ACC112 (cell line): ENCODE data around the gene TSHZ1.

ENCODE experiments used
- H2AFZ ChIP-seq: fragments of 200-600 bp; sonication (generic); one replicate; pipeline ENCODE4 v1.6.0; 2017; ENCODE audit warnings: antibody characterized with exemption, low read length; ENCODE audit not compliant: unreplicated experiment
- H3K27ac ChIP-seq: fragments of 200-600 bp; sonication (generic); 2 replicates; pipeline ENCODE4 v1.5.1; 2014; ENCODE audit warnings: low read depth, mild to moderate bottlenecking, antibody characterized with exemption, low read length, moderate library complexity
- H3K27me3 ChIP-seq: fragments of 200-600 bp; sonication (generic); 2 replicates; pipeline ENCODE4 v1.6.1; 2014; ENCODE audit warnings: mild to moderate bottlenecking, antibody characterized with exemption, low read length, moderate library complexity, mixed read lengths; ENCODE audit not compliant: insufficient read depth
- H3K36me3 ChIP-seq: fragments of 200-600 bp; sonication (generic); 2 replicates; pipeline ENCODE4 v1.6.1; 2016; ENCODE audit warnings: mild to moderate bottlenecking, antibody characterized with exemption, low read length, moderate library complexity, mixed read lengths; ENCODE audit not compliant: insufficient read depth
- H3K4me1 ChIP-seq: fragments of 200-600 bp; sonication (generic); one replicate; pipeline ENCODE4 v1.6.1; 2016; ENCODE audit warnings: low read length, mixed read lengths; ENCODE audit not compliant: insufficient read depth, unreplicated experiment, control insufficient read depth
- H3K4me3 ChIP-seq: fragments of 200-600 bp; sonication (generic); 2 replicates; pipeline ENCODE4 v1.5.1; 2014; ENCODE audit warnings: mild to moderate bottlenecking, low read depth, low read length
- H3K79me2 ChIP-seq: fragments of 200-600 bp; sonication (generic); one replicate; pipeline ENCODE4 v1.6.0; 2016; ENCODE audit warnings: low read length; ENCODE audit not compliant: control insufficient read depth, unreplicated experiment, insufficient read depth

TSHZ1 gene

DNA sequence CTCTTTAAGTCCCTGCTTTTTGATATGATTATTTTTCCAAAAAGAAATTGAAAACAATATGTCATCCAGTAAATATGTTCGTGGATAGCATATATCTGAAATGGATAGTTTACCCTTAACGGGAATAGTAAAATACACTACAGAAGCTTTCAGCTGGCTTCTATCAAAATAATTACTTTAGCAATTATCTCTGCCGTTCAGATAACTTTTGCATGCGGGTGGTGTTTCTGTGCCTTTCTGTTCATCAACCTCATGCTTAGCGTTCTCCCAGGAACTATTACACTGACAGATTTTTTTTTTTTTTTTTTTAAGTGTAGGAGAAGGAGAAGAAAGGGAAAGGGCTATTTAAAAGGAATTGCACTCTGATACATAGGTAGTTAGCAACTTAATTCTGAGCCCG lies 53.6 kb downstream of the TSHZ1 start:
- Histone ChIP-seq H3K79me2 (peaks cover 2% of the 10 kb centered on the region), H2AFZ (no peak overlapping the region), H3K27ac (no peak overlapping the region), H3K27me3 (no peaks in the 10 kb centered on the region), H3K36me3 (no peaks in the 10 kb centered on the region), H3K4me3 (no peak overlapping the region), H3K4me1 (no peaks in the 10 kb centered on the region)

DNA sequence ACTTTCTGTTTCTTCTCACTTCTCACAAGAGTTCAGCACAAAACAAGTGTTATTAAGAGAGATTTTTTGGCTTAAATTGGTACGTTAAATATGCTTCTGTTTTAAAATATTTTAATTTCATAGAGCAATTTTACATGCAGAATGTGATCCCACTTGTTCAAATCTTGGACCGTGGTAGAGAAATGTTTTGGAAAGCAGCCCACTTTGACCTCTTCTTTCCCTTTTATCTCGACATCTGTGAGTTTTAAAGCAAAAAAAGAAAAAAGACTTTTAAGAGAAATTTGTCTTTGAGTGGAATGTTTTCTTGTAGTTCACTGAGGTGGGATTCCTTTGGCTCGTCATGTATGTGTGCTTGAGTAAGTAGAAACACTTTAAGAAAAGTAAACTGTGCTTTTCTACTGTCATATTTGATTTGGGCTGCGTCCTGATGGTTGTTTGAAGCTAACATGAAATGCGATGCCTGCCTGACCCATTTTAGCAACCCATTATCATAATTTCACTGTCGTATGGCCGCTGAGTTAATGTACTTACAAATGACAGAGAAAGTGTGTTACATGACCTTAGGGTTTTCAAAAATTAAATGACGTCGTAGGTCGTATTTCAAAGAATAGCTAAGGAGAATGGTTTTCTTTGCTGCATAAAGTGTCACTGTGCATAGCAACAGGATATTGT lies 54.5 kb downstream of the TSHZ1 start:
- peaks cover 2% of the 10 kb centered on the region for H3K79me2 ChIP-seq

GRCh38 chr18:75265872-75266271 lies 55.3 kb downstream of the TSHZ1 start:
- Histone ChIP-seq H2AFZ (no peak overlapping the region), H3K4me1 (no peaks in the 10 kb centered on the region), H3K36me3 (no peaks in the 10 kb centered on the region), H3K27me3 (no peaks in the 10 kb centered on the region), H3K27ac (no peak overlapping the region), H3K4me3 (no peak overlapping the region), H3K79me2 (peaks cover 2% of the 10 kb centered on the region)

More for the DNA sequence above, 54.5 kb downstream of the TSHZ1 start:
- Histone ChIP-seq H3K4me1 (no peaks in the 10 kb centered on the region), H2AFZ (no peak overlapping the region), H3K4me3 (no peak overlapping the region), H3K36me3 (no peaks in the 10 kb centered on the region), H3K27me3 (no peaks in the 10 kb centered on the region), H3K27ac (no peak overlapping the region)

DNA sequence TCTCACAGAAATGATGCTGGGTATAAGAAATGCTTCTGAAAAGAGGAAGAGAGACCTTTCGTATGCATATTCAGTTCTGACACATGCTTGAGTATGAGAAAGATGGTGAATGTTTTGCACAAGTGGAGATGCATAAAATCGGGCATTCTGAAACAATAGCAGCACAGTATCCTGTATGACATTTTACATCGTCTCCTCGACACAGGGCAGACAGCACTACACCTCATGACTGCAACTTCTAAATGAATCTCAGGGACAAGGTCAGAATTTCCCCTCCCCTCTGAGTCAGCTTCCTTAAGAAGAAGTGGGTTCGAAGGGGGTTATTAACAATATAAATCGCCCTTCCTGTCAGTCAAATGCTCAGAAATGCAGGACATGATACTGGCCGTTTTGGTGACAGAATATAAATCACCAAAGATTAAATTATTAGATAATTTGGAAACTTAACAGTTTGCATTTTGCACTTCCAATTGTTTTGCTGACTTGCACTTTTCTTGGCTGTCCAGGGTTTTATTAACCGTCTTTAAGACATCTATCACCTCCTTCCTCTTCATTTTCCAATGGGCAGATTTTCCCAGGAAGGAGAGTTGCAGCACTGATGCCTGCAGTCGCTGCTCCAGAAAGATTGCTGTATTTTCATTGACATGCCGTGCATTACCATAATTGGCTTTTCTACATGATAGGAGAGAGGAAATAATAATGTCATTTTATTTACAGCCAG lies 57.2 kb downstream of the TSHZ1 start:
- H3K27ac ChIP-seq: no peak overlapping the region
- no peaks in the 10 kb centered on the region for H3K4me1 ChIP-seq
- H2AFZ ChIP-seq: no peak overlapping the region
- no peaks in the 10 kb centered on the region for H3K36me3 ChIP-seq
- peaks cover 2% of the 10 kb centered on the region for H3K79me2 ChIP-seq
- H3K4me3 ChIP-seq: no peak overlapping the region
- H3K27me3 ChIP-seq: no peaks in the 10 kb centered on the region

DNA sequence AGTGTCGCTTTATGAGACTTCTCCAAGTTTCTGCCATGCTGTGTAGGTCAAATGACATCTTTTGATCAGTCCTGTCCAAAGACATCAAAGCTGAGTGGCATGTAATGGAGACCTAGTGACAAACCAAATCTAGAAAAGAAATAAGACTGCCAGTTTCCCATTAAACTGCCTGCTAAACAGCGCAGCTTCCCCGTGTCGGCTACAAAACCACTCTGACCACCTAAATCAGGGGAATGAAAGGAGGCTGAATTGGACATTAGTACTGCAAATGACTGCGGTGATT lies 57.7 kb downstream of the TSHZ1 start:
- H3K27ac ChIP-seq: no peak overlapping the region
- H3K4me1 ChIP-seq: no peaks in the 10 kb centered on the region
- H3K79me2 ChIP-seq: peaks cover 2% of the 10 kb centered on the region
- H2AFZ ChIP-seq: no peak overlapping the region
- H3K36me3 ChIP-seq: no peaks in the 10 kb centered on the region
- no peak overlapping the region for H3K4me3 ChIP-seq
- no peaks in the 10 kb centered on the region for H3K27me3 ChIP-seq

DNA sequence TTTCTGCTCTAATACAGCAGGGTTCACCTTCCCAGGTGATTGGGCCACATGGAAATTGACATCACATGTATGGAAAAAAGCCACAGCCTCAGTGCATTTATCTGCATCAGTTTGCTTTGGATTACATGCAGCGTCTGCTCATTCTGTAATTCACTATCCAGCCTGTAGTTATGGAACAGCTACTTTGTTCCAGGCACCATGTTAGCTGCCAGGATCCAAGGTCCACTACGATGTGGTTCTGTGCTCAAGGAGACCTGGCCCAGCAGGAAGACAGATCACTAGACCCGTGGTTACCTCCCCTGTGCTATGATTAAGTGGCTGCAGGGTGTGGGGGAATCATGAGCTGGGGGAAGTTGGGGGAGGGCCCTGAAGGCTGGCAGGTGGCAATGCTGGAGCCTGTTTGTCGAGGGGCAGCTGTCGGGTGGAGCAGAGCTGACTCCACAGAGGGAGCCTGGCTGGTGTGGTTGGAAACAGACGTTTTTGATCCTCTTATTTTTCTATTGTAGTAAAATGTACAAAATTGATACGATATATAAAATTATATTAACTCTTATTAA lies 58.6 kb downstream of the TSHZ1 start:
- Histone ChIP-seq H3K27ac (no peak overlapping the region), H3K27me3 (no peaks in the 10 kb centered on the region), H3K4me1 (no peaks in the 10 kb centered on the region), H3K36me3 (no peaks in the 10 kb centered on the region), H2AFZ (no peak overlapping the region), H3K4me3 (no peak overlapping the region), H3K79me2 (peaks cover 2% of the 10 kb centered on the region)

GRCh38 chr18:75269696-75270095 lies 59.1 kb downstream of the TSHZ1 start:
- no peak overlapping the region for H3K27ac ChIP-seq
- H3K27me3 ChIP-seq: no peaks in the 10 kb centered on the region
- no peaks in the 10 kb centered on the region for H3K4me1 ChIP-seq
- H2AFZ ChIP-seq: no peak overlapping the region
- no peaks in the 10 kb centered on the region for H3K36me3 ChIP-seq
- no peak overlapping the region for H3K4me3 ChIP-seq
- H3K79me2 ChIP-seq: peaks cover 2% of the 10 kb centered on the region

DNA sequence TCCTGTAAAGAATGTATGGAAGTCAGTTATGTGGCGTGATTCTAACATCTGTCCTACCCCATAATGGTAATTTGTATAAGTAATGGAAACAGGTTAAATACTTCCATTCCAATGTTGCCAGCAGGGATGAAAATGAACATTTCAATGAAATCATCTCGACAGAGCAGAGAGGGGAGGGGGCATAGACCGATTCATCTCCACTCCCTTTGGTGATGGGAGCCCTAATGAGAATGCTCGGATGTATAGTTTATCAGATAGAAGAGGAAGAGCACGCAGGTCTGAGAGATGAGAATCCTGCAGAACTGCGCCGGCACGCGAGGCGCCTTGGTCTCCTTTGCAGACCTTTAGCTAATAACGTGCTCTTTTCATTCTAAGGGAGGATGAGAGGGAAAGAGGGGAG lies 61.4 kb downstream of the TSHZ1 start:
- no peak overlapping the region for H2AFZ ChIP-seq
- H3K27me3 ChIP-seq: no peaks in the 10 kb centered on the region
- no peaks in the 10 kb centered on the region for H3K79me2 ChIP-seq
- H3K4me3 ChIP-seq: no peak overlapping the region
- no peaks in the 10 kb centered on the region for H3K36me3 ChIP-seq
- no peaks in the 10 kb centered on the region for H3K4me1 ChIP-seq
- no peak overlapping the region for H3K27ac ChIP-seq

DNA sequence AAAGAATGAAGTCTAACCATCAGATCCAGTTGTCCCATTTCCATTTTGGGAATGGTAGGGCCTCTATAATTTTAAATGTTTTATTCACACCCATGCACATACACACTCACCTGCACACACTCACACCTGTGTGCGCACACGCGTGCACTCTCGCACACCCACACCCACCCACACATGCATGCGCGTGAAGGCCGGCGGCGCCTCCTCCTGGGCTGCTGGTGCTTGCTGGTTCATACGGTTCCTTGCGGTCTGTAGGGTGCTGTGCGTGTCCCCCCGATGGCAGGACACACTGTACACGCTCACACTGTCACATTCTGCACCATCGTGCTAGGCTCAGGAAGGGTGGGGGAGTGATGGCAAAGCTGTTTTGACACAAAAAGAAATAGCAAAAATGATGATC lies 63.2 kb downstream of the TSHZ1 start:
- H3K27ac ChIP-seq: no peak overlapping the region
- no peak overlapping the region for H3K4me3 ChIP-seq
- H3K4me1 ChIP-seq: no peaks in the 10 kb centered on the region
- H2AFZ ChIP-seq: no peak overlapping the region
- no peaks in the 10 kb centered on the region for H3K79me2 ChIP-seq
- H3K36me3 ChIP-seq: no peaks in the 10 kb centered on the region
- H3K27me3 ChIP-seq: no peaks in the 10 kb centered on the region

DNA sequence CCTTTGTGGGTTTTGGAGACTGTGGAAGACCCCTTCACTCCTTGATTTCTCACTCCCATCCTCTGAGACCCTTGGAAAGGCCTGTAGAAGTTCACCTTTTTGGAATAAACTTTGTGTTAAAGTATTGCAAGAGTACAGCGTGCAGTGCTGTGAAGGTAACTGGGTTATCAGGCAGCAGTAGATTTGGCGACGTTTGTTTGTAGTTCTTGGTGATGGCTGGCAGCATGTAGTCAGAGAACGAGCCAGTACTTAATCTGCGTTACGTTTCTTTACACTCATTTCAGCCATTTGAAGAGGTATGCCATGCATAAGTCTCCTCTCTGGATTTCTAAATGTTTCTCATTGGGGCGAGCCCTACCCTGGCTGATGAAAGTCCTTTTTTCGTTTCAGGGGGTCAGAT lies 64.6 kb downstream of the TSHZ1 start:
- H3K4me3 ChIP-seq: no peak overlapping the region
- H3K27ac ChIP-seq: no peak overlapping the region
- H2AFZ ChIP-seq: no peak overlapping the region
- no peaks in the 10 kb centered on the region for H3K4me1 ChIP-seq
- no peaks in the 10 kb centered on the region for H3K27me3 ChIP-seq
- no peaks in the 10 kb centered on the region for H3K79me2 ChIP-seq
- H3K36me3 ChIP-seq: no peaks in the 10 kb centered on the region
